ENCODE data around the gene NBAS. TPM values are rescaled to one million over a fixed set of nuclear protein-coding genes. Genes with fewer than 3 reads are reported as not detected.

The NBAS gene
- total and polyA plus RNA-seq, 2 of the 4 experiments (the other 2 are of a cell fraction): 22.3 to 105 TPM

- no peak overlapping the region for H2BK20ac ChIP-seq (ENCODE audit: low read depth, low read length)
- H3K79me1 ChIP-seq (ENCODE audit: low read depth in 1 of 2, low read length in 2 of 2): peaks cover 10 to 13% of the 10 kb centered on the region in 2 experiments; a peak in 3 of 4 replicates
- CTCF ChIA-PET: interaction anchor here (3.5 kb wide), 1 partner anchor 14 kb away, joined by 13 read pairs; no protein-coding TSS in a partner anchor
- no peak overlapping the region for H2AFZ ChIP-seq (replicated peaks; ENCODE audit: low read length, poor library complexity)
- DNase-seq: no peak
- H2AK5ac ChIP-seq (ENCODE audit: low read depth, low read length): no peak overlapping the region
- no peak for ATAC-seq (ENCODE audit: low read depth)
- no peak overlapping the region for H3K27ac ChIP-seq (ENCODE audit: insufficient read depth, low read length)
- H3K18ac ChIP-seq (ENCODE audit: low read depth, low read length): no peak overlapping the region
- H3K23ac ChIP-seq (ENCODE audit: low read depth, low read length): no peak overlapping the region
- POLR2A ChIA-PET (ENCODE audit: unreplicated experiment): no interaction called here
- H3K4me2 ChIP-seq (ENCODE audit: low read depth, low read length): no peak overlapping the region
- H3K56ac ChIP-seq (ENCODE audit: extremely low read depth, insufficient read depth, low read length): no peak overlapping the region
- H3K36me3 ChIP-seq (ENCODE audit: control insufficient read depth, insufficient read depth, low read length): no peaks in the 10 kb centered on the region
- H3K9me1 ChIP-seq (ENCODE audit: insufficient read depth, low read length): no peaks in the 10 kb centered on the region
- no peak overlapping the region for H4K91ac ChIP-seq (ENCODE audit: insufficient read depth, low read depth, low read length)
- no peak overlapping the region for H3K14ac ChIP-seq (replicated peaks; ENCODE audit: low read depth, low read length)
- no peaks in the 10 kb centered on the region for H3K4me1 ChIP-seq (ENCODE audit: control insufficient read depth, insufficient read depth, low read length)
- no peak overlapping the region for H4K5ac ChIP-seq (ENCODE audit: low read depth, low read length)
- no peak overlapping the region for H2BK5ac ChIP-seq (ENCODE audit: low read depth, low read length, poor library complexity, severe bottlenecking)
- in situ Hi-C loops (cut with MboI; ENCODE audit: low sequenced_read_pairs): no loop called here
- H2BK15ac ChIP-seq (ENCODE audit: low read depth, low read length): no peak overlapping the region
- no peak overlapping the region for H3K4me3 ChIP-seq (ENCODE audit: insufficient read depth, low read depth, low read length)
- dilution Hi-C loops (cut with HindIII; ENCODE audit: low sequenced_read_pairs, unreplicated experiment): no loop called here
- BruUV-seq (replicated peaks): no TSS peak
- H2AK9ac ChIP-seq (replicated peaks; ENCODE audit: low read depth, low read length, poor library complexity): no peak overlapping the region
- WGBS, 2 experiments (ENCODE audit: extremely low coverage in 2 of 2, insufficient read length in 1 of 2): no CpG with 5 or more reads among the region's 9 CpGs
- no peaks in the 10 kb centered on the region for H3K9me3 ChIP-seq (ENCODE audit: control insufficient read depth, insufficient read depth, low read length)
- no peak overlapping the region for H2BK120ac ChIP-seq (ENCODE audit: low read depth, low read length)
- intact Hi-C loops (cut with micrococcal nuclease): loop anchor here (10.0 kb wide), 2 partner anchors 389 to 519 kb away; no protein-coding TSS in a partner anchor
- H3K9ac ChIP-seq (ENCODE audit: low read depth, low read length): no peak overlapping the region
- no peaks in the 10 kb centered on the region for H3K27me3 ChIP-seq (ENCODE audit: control insufficient read depth, insufficient read depth, low read length)
- H4K20me1 ChIP-seq (ENCODE audit: insufficient read depth, low read length): 0 out of 2 replicates have a peak, but pooled peaks cover 5% of the 10 kb centered on the region
- H4K8ac ChIP-seq (ENCODE audit: low read depth in 2 of 2, low read length in 2 of 2): no peak overlapping the region
- H3K4ac ChIP-seq (ENCODE audit: low read depth, low read length): no peak overlapping the region
- TF ChIP-seq CTCF (conservative IDR thresholded peaks at IDR 0.05; ENCODE audit: low read depth, low read length) (no peak), USF2 (IDR thresholded peaks at IDR 0.05; ENCODE audit: low read depth, low read length) (no peak), SMC3 (IDR thresholded peaks at IDR 0.05; ENCODE audit: low read depth, low read length) (no peak), NFE2L2 (IDR thresholded peaks at IDR 0.05; ENCODE audit: low read depth, low read length) (no peak), MXI1 (IDR thresholded peaks at IDR 0.05; ENCODE audit: borderline replicate concordance, low read depth, low read length) (no peak), RFX5 (IDR thresholded peaks at IDR 0.05; ENCODE audit: low read depth, low read length) (no peak), FOS (IDR thresholded peaks at IDR 0.05; ENCODE audit: low read depth, low read length) (no peak), RAD21 (IDR thresholded peaks at IDR 0.05; ENCODE audit: low read length) (no peak), BHLHE40 (IDR thresholded peaks at IDR 0.05; ENCODE audit: low read depth, low read length) (no peak), POLR2A (IDR thresholded peaks at IDR 0.05; ENCODE audit: low read depth, low read length) (no peak), MAZ (IDR thresholded peaks at IDR 0.05; ENCODE audit: borderline replicate concordance, low read depth, low read length) (no peak), RCOR1 (IDR thresholded peaks at IDR 0.05; ENCODE audit: insufficient replicate concordance, low read length) (no peak), MAFK (IDR thresholded peaks at IDR 0.05; ENCODE audit: low read depth, low read length) (no peak), CEBPB (IDR thresholded peaks at IDR 0.05; ENCODE audit: low read depth, low read length) (no peak)
- TF ChIP-seq, protein P1, sequence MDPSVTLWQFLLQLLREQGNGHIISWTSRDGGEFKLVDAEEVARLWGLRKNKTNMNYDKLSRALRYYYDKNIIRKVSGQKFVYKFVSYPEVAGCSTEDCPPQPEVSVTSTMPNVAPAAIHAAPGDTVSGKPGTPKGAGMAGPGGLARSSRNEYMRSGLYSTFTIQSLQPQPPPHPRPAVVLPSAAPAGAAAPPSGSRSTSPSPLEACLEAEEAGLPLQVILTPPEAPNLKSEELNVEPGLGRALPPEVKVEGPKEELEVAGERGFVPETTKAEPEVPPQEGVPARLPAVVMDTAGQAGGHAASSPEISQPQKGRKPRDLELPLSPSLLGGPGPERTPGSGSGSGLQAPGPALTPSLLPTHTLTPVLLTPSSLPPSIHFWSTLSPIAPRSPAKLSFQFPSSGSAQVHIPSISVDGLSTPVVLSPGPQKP (IDR thresholded peaks at IDR 0.05; ENCODE audit: borderline replicate concordance, low read depth, low read length): no peak
Observed at GRCh38 chr2:15563227-15564100, 2.3 kb upstream of the NBAS start.

All from IMR-90 (cell line).